Natural killer cell treated with Interleukin-12 subunit alpha and Interleukin-12 subunit beta and Interleukin-15 and Interleukin-18, amount 100 ng/mL, for 72 hours (primary cell): ENCODE data around the gene BFSP2. TPM values are rescaled to one million over a fixed set of nuclear protein-coding genes. Genes with fewer than 3 reads are reported as not detected.
"Not testable (repeated sequence)": the region's sequence is repeated elsewhere in the genome, so short reads cannot be mapped to it uniquely, and the experiment has no call there.

Source experiments
- ATAC-seq, 2 donors: fragments of 150-1000 bp; cut with Tn5 transposase in 1 of 2; sonication (Bioruptor Pico), chemical (Tn5 transposase) in 1 of 2; 2 replicates each; pipeline ENCODE4 v1.10.0; 2021
- DNase-seq: peaks from one replicate; pipeline ENCODE4 v3.0.0; 2022; ENCODE audit warnings: low spot score
- H3K27ac Mint-ChIP-seq, 2 donors: 1 replicate in 1 of 2; 2 replicates in 1 of 2; pipeline ENCODE4 v1.8.0; 2022; ENCODE audit warnings: mixed read lengths in 2 of 2, mild to moderate bottlenecking in 1 of 2, moderate library complexity in 1 of 2
- H3K27me3 Mint-ChIP-seq, 2 donors: 1 replicate in 1 of 2; 2 replicates in 1 of 2; pipeline ENCODE4 v1.8.0; 2022; ENCODE audit warnings: mixed read lengths in 2 of 2
- H3K36me3 Mint-ChIP-seq: one replicate; pipeline ENCODE4 v1.8.0; 2022; ENCODE audit warnings: mixed read lengths
- H3K4me1 Mint-ChIP-seq, 2 donors: 1 replicate in 1 of 2; 2 replicates in 1 of 2; pipeline ENCODE4 v1.8.0; 2022; ENCODE audit warnings: low read depth in 2 of 2, mixed read lengths in 2 of 2, mild to moderate bottlenecking in 1 of 2
- H3K4me3 Mint-ChIP-seq: one replicate; pipeline ENCODE4 v1.8.0; 2022; ENCODE audit warnings: mixed read lengths
- H3K9me3 Mint-ChIP-seq: 2 replicates; pipeline ENCODE4 v1.8.0; 2022; ENCODE audit warnings: mixed read lengths
- total RNA-seq, 2 donors: library from RNA; stranded (reverse); gene quantifications; one replicate each; pipeline ENCODE4 v1.2.3, GENCODE V29; 2022

The BFSP2 gene
- total RNA-seq, 2 donors from 2014 or later = not detected

DNA sequence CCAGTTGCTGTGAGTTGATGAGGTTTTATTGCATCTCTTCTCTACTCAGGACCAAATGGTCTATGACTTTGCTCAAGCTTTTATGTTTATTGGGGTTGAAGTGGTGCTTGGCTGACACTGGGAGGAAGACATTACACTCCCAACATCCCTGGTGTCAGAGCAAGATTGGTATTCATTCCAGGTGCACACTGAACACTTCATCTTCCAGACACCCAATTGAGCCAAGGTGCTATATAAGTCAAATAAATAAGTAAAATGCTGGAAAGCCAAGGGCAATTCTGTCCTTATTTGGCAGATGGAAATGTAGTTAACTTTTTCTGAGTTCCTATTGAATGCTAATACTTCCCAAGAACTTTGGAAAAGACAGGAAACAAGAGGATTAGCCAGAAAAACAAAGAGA, 120.4 kb downstream of the BFSP2 start:
- ATAC-seq = no peak
- no peak for DNase-seq

DNA sequence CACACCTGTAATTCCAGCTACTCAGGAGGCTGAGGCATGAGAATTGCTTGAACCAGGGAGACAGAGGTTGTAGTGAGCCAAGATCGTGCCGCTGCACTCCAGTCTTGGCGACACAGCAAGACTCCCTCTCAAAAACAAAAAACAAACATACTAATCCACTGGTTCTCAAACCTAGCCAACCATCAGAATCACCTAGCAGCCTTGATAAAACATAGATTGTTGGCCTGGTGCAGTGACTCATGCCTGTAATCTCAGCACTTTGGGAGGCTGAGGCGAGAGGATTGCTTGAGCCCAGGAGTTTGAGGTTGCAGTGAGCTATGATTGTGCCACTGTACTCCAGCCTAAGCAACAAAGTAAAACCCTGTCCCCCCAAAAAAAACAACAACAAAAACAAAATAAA, 121.1 kb downstream of the BFSP2 start:
- DNase-seq, H3K27ac Mint-ChIP-seq, H3K4me3 Mint-ChIP-seq, H3K4me1 Mint-ChIP-seq, H3K27me3 Mint-ChIP-seq, H3K36me3 Mint-ChIP-seq, ATAC-seq, H3K9me3 Mint-ChIP-seq: not testable (repeated sequence)

More for the DNA sequence above, 120.4 kb downstream of the BFSP2 start:
- H3K36me3 Mint-ChIP-seq = no peaks in the 10 kb centered on the region
- peaks cover 0 to 2% of the 10 kb centered on the region in 2 donors for H3K27me3 Mint-ChIP-seq
- H3K4me3 Mint-ChIP-seq = no peak overlapping the region
- H3K27ac Mint-ChIP-seq = no peak overlapping the region
- no peaks in the 10 kb centered on the region for H3K4me1 Mint-ChIP-seq
- no peaks in the 10 kb centered on the region for H3K9me3 Mint-ChIP-seq

GRCh38 chr3:133521946-133522345, 122.1 kb downstream of the BFSP2 start:
- H3K27ac Mint-ChIP-seq = no peak overlapping the region
- no peaks in the 10 kb centered on the region for H3K4me1 Mint-ChIP-seq
- DNase-seq (no peak), ATAC-seq (no peak)
- H3K9me3 Mint-ChIP-seq = no peaks in the 10 kb centered on the region
- no peak overlapping the region for H3K4me3 Mint-ChIP-seq
- peaks cover 0 to 4% of the 10 kb centered on the region in 2 donors for H3K27me3 Mint-ChIP-seq
- H3K36me3 Mint-ChIP-seq = no peaks in the 10 kb centered on the region

DNA sequence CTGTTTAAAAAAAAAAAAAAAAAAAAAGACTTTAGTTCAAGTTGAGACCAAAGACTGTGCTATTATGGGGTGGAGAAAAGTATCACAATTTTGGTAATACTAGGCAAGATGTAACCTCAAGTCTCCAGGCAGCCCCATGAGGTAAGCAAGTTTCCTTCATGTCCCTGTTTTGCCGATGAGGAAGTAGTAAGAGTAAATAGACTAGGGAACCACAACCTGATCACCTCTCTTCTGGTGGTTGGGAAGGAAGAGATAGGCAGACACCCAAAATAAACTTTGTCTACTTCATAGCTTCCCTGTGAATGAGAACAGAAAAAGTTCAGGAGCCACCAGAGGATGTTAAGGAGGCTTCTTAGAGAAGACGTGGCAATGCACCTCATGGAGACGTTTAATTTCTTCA, 123.9 kb downstream of the BFSP2 start:
- not testable (repeated sequence) for H3K36me3 Mint-ChIP-seq, H3K4me3 Mint-ChIP-seq, H3K4me1 Mint-ChIP-seq, H3K27ac Mint-ChIP-seq, ATAC-seq, H3K9me3 Mint-ChIP-seq, DNase-seq, H3K27me3 Mint-ChIP-seq

Other genes starting within 250 kb of the BFSP2 start
- gene CDV3, start 173.6 kb downstream of the BFSP2 start, total RNA-seq = 100 to 1,000 TPM; 202 to 204 TPM